ENCODE measurements around the gene PGAP2. TPM values are rescaled to one million over a fixed set of nuclear protein-coding genes. Genes with fewer than 3 reads are reported as not detected.

Gene PGAP2
- total and polyA plus RNA-seq, 2 of the 13 experiments (the other 11 are each of a cell fraction or from before 2014, with no cell fraction given) = 21.5 to 47.8 TPM

DNA sequence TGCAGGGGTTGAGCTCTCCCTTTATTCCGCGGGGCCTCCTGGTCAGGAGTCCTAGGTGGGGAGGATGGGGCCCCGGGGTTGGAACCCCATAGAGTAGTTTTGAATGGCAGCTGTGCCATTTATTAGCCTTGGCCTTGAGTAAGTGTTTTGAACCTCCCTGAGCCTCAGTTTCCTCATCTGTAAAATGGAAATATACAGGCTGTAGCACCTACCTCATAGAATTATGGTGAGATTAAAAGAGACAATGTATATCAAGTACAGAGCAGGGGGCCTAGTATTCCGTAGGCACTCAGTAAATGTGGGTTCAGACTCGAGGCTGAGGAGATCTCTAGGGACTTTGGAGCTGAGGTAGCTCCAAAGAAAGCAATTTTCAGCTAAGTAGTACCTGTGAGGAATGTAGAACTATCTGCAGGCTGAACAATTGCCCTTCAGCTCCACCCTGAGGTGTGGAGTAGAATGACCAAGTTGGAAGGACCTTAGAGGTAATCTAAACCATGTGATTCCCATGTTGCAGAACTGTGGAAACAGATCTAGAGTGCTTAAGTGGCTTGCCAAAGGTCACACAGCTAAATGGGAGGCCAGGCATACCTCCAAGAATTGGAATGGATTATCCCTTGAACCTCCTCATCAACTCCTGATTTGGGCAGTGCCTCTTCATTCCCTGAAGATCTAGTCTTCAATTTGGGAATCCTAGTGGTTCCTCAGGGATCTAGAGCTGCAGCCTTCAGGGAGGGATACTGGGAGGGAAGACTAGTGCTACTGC lies 682 bp downstream of the PGAP2 start:
- POLR2A ChIA-PET = interaction anchor here (1.0 to 2.5 kb wide), 7 partner anchors 11 to 46 kb away, joined by 4 to 35 read pairs (median 6); partner anchors contain the start of genes NUP98, RHOG and STIM1
- Histone ChIP-seq H3K9ac (ENCODE audit: insufficient read depth, low read depth, low read length) (peak overlapping the region; percentile 65), H3K27ac (ENCODE audit: extremely low read length, insufficient read depth, low read length) (peak overlapping the region; percentile 48), H3K79me2 (ENCODE audit: insufficient read depth, low read length) (no peaks in the 10 kb centered on the region), H3K36me3 (replicated peaks in 1 of 2; ENCODE audit: control insufficient read depth in 1 of 2, insufficient read depth in 2 of 2, low read length in 2 of 2) (peaks cover 0 to 3% of the 10 kb centered on the region in 2 experiments; a peak in 2 of 5 replicates), H3K4me1 (ENCODE audit: insufficient read depth, low read length) (peaks cover 19% of the 10 kb centered on the region), H3K4me3 (replicated peaks in 1 of 3; ENCODE audit: insufficient read depth in 1 of 3, low read depth in 2 of 3, low read length in 3 of 3) (peak overlapping the region; percentile 68 to 96 (median 84)), H4K20me1 (ENCODE audit: insufficient read depth, low read length) (no peaks in the 10 kb centered on the region), H3K27me3 (ENCODE audit: control insufficient read depth in 1 of 2, insufficient read depth in 2 of 2, low read length in 2 of 2) (no peaks in the 10 kb centered on the region; a peak in 1 of 5 replicates), H3K4me2 (ENCODE audit: low read depth, low read length) (peak overlapping the region; percentile 88), H3K9me3 (ENCODE audit: low read length) (no peaks in the 10 kb centered on the region), H2AFZ (ENCODE audit: low read length) (no peak overlapping the region)
- FAIRE-seq = peak; percentile 96
- TSS peak; percentile 67 for BruUV-seq (replicated peaks)
- peak; percentile 81 for ATAC-seq
- CTCF ChIA-PET (ENCODE audit: low intra/inter-chr PET ratio, low total read pairs) = no interaction called here
- WGBS (ENCODE audit: low lambda C conversion rate) = 8% methylated on average over 3 of the region's 5 CpGs
- peak; percentile 74 for DNase-seq (ENCODE audit: low spot score)
- in situ Hi-C loops (cut with HindIII; ENCODE audit: extremely low pct_ligation_motif_present, low pct_unique_long_range_greater_than_20kb) (no loop called here), intact Hi-C loops (cut with micrococcal nuclease; ENCODE audit: unreplicated experiment) (loop anchor here (1.0 to 2.0 kb wide), 3 partner anchors 32 to 263 kb away; partner anchors contain the start of gene RHOG)
- TF ChIP-seq NFIB (CRISPR knock-in tag; IDR thresholded peaks at IDR 0.05; ENCODE audit: borderline replicate concordance) (no peak), ZNF550 (CRISPR knock-in tag; IDR thresholded peaks at IDR 0.05; ENCODE audit: borderline replicate concordance) (no peak), ZNF430 (CRISPR knock-in tag; IDR thresholded peaks at IDR 0.05) (0 out of 2 replicates have a peak, but pooled peaks have one; percentile 39), MXD4 (CRISPR knock-in tag; IDR thresholded peaks at IDR 0.05) (0 out of 2 replicates have a peak, but pooled peaks have one; percentile 11), SPEN (CRISPR knock-in tag; IDR thresholded peaks at IDR 0.05; ENCODE audit: low read depth) (no peak), TGIF2 (CRISPR knock-in tag; IDR thresholded peaks at IDR 0.05) (0 out of 2 replicates have a peak, but pooled peaks have one; percentile 40), RAD21 (CRISPR knock-in tag; IDR thresholded peaks at IDR 0.05) (peak; percentile 38), ZNF629 (CRISPR knock-in tag; conservative IDR thresholded peaks at IDR 0.05) (peak; percentile 96), DMAP1 (CRISPR knock-in tag; IDR thresholded peaks at IDR 0.05) (peak; percentile 6; the same call in 1 of the 2 replicates), CENPX (CRISPR knock-in tag; IDR thresholded peaks at IDR 0.05) (no peak)
- TF ChIP-seq, protein P1, sequence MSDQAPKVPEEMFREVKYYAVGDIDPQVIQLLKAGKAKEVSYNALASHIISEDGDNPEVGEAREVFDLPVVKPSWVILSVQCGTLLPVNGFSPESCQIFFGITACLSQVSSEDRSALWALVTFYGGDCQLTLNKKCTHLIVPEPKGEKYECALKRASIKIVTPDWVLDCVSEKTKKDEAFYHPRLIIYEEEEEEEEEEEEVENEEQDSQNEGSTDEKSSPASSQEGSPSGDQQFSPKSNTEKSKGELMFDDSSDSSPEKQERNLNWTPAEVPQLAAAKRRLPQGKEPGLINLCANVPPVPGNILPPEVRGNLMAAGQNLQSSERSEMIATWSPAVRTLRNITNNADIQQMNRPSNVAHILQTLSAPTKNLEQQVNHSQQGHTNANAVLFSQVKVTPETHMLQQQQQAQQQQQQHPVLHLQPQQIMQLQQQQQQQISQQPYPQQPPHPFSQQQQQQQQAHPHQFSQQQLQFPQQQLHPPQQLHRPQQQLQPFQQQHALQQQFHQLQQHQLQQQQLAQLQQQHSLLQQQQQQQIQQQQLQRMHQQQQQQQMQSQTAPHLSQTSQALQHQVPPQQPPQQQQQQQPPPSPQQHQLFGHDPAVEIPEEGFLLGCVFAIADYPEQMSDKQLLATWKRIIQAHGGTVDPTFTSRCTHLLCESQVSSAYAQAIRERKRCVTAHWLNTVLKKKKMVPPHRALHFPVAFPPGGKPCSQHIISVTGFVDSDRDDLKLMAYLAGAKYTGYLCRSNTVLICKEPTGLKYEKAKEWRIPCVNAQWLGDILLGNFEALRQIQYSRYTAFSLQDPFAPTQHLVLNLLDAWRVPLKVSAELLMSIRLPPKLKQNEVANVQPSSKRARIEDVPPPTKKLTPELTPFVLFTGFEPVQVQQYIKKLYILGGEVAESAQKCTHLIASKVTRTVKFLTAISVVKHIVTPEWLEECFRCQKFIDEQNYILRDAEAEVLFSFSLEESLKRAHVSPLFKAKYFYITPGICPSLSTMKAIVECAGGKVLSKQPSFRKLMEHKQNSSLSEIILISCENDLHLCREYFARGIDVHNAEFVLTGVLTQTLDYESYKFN (CRISPR knock-in tag; conservative IDR thresholded peaks at IDR 0.05) = no peak
- TF ChIP-seq, protein P2, sequence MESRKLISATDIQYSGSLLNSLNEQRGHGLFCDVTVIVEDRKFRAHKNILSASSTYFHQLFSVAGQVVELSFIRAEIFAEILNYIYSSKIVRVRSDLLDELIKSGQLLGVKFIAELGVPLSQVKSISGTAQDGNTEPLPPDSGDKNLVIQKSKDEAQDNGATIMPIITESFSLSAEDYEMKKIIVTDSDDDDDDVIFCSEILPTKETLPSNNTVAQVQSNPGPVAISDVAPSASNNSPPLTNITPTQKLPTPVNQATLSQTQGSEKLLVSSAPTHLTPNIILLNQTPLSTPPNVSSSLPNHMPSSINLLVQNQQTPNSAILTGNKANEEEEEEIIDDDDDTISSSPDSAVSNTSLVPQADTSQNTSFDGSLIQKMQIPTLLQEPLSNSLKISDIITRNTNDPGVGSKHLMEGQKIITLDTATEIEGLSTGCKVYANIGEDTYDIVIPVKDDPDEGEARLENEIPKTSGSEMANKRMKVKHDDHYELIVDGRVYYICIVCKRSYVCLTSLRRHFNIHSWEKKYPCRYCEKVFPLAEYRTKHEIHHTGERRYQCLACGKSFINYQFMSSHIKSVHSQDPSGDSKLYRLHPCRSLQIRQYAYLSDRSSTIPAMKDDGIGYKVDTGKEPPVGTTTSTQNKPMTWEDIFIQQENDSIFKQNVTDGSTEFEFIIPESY (CRISPR knock-in tag; IDR thresholded peaks at IDR 0.05) = no peak
- TF ChIP-seq, protein P3, sequence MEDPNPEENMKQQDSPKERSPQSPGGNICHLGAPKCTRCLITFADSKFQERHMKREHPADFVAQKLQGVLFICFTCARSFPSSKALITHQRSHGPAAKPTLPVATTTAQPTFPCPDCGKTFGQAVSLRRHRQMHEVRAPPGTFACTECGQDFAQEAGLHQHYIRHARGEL (CRISPR knock-in tag; IDR thresholded peaks at IDR 0.05) = no peak
- TF ChIP-seq, protein P4, sequence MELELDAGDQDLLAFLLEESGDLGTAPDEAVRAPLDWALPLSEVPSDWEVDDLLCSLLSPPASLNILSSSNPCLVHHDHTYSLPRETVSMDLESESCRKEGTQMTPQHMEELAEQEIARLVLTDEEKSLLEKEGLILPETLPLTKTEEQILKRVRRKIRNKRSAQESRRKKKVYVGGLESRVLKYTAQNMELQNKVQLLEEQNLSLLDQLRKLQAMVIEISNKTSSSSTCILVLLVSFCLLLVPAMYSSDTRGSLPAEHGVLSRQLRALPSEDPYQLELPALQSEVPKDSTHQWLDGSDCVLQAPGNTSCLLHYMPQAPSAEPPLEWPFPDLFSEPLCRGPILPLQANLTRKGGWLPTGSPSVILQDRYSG (CRISPR knock-in tag; IDR thresholded peaks at IDR 0.05) = no peak
- TF ChIP-seq, protein P5, sequence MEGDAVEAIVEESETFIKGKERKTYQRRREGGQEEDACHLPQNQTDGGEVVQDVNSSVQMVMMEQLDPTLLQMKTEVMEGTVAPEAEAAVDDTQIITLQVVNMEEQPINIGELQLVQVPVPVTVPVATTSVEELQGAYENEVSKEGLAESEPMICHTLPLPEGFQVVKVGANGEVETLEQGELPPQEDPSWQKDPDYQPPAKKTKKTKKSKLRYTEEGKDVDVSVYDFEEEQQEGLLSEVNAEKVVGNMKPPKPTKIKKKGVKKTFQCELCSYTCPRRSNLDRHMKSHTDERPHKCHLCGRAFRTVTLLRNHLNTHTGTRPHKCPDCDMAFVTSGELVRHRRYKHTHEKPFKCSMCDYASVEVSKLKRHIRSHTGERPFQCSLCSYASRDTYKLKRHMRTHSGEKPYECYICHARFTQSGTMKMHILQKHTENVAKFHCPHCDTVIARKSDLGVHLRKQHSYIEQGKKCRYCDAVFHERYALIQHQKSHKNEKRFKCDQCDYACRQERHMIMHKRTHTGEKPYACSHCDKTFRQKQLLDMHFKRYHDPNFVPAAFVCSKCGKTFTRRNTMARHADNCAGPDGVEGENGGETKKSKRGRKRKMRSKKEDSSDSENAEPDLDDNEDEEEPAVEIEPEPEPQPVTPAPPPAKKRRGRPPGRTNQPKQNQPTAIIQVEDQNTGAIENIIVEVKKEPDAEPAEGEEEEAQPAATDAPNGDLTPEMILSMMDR (CRISPR knock-in tag; IDR thresholded peaks at IDR 0.05) = peak; percentile 72

Data from HepG2 (cell line).